ENCODE measurements around the gene SHPK. TPM values are rescaled to one million over a fixed set of nuclear protein-coding genes. Genes with fewer than 3 reads are reported as not detected.

Gene SHPK, protein sequence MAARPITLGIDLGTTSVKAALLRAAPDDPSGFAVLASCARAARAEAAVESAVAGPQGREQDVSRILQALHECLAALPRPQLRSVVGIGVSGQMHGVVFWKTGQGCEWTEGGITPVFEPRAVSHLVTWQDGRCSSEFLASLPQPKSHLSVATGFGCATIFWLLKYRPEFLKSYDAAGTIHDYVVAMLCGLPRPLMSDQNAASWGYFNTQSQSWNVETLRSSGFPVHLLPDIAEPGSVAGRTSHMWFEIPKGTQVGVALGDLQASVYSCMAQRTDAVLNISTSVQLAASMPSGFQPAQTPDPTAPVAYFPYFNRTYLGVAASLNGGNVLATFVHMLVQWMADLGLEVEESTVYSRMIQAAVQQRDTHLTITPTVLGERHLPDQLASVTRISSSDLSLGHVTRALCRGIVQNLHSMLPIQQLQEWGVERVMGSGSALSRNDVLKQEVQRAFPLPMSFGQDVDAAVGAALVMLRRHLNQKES
- total RNA-seq (2022; extraction: Qiagen RNA extraction; ENCODE audit: low read depth) = 12.0 to 16.6 TPM (median 15.1 TPM) in 5 replicates

DNA sequence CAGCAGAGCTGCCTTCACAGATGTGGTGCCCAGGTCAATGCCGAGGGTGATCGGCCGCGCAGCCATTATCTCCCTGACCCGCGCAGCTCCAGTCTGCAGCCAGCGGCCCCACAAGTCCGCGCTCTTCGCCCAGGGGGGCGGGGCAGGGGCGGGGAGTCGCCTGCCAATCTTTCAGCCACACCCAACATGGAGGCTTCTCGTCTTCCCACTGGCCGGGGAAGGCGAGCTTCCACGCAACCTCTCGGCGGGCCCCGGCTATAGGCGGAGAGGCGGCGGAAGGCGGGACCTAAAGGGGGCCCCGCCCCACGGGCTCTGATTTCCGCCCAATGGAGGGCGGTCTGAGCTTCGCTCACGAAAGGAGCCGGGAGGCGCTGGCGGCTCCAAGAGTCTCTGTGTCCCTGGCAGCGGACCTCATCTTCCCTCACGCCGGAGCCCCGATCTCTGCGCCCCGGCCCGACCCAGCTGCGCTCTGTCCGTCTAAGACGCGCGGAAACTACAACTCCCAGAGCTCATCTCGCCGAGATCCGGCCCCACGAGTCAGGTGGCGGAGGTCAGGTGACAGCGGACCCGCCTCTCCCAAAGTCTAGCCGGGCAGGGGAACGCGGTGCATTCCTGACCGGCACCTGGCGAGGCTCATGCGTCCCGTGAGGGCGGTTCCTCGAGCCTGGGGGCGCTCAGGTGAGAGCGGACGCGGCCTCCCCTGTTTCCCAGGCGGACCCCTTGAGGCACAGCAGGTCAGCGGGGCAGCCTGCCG, at the start of gene SHPK, which contains the start of gene CTNS:
Gene SHPK, minus strand, starts transcription at position 97 of the 754 bp plus-strand sequence. Its CDS starts 31 bp downstream, at position 66.
Gene CTNS, plus strand, starts transcription at position 607 of the 754 bp plus-strand sequence. CDS start 3,447 bp downstream, outside the sequence.

DNA sequence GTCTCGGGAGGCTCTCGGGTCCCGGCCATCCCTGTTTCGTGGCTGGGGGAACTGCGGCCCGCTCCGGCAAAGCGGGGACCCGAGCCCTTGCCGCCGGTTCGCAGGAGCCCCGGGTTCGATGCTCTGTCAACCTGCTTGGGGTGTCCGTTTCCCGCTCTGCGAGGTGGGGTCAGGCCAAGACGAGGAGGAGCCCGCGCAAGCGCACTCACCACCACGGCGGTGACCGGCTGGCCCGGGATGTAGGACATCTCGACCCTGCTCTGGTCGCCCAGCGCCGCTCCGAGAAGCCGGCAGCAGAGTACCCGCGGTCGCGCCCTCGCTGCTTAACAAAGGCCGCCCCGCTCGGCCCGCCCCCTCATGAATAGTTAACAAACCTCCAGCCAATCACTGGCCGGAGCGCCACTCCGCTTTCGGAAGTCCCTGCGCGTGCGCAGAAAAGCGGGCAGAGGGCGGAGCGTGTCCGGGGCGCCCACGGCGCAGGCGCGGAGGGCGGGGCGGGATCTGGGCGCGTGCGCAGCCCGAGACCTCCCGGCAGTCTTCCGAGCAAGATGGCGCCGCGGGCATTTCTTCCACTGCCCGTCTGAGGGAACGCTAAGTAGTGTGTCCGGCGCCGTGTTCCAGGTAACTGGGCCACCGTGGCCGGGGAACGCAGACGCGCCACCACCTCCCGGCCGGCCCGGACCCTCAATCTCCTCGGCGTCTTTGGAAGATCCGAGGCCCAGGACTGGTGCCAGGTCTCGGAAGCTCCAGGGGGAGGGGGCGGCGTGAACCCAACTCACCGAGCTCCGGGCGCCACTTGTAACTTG, 32.4 kb upstream of the SHPK start, which contains the start of the genes EMC6 and TAX1BP3:
Gene EMC6, plus strand, starts transcription at position 534 of the 806 bp plus-strand sequence. CDS start 335 bp downstream, outside the sequence.
Gene TAX1BP3, minus strand, starts transcription at position 300 of the 806 bp plus-strand sequence. Its CDS starts 52 bp downstream, at position 248.

Other genes starting within 250 kb of the SHPK start
- not detected in 5 replicates for gene OR3A2, start 249.9 kb downstream of the SHPK start, total RNA-seq (2022; extraction: Qiagen RNA extraction; ENCODE audit: low read depth)
- not detected in 5 replicates for gene OR1E1, start 237.8 kb downstream of the SHPK start, total RNA-seq (2022; extraction: Qiagen RNA extraction; ENCODE audit: low read depth)
- not detected in 5 replicates for gene OR3A3, start 224.9 kb downstream of the SHPK start, total RNA-seq (2022; extraction: Qiagen RNA extraction; ENCODE audit: low read depth)
- not detected in 5 replicates for gene OR1E2, start 202.4 kb downstream of the SHPK start, total RNA-seq (2022; extraction: Qiagen RNA extraction; ENCODE audit: low read depth)
- gene SPATA22, start 164.4 kb downstream of the SHPK start, total RNA-seq (2022; extraction: Qiagen RNA extraction; ENCODE audit: low read depth) = not detected in 5 replicates
- gene ASPA, start 160.3 kb downstream of the SHPK start, total RNA-seq (2022; extraction: Qiagen RNA extraction; ENCODE audit: low read depth) = not detected in 5 replicates
- 0.22 to 0.34 TPM (median 0.31 TPM) in 5 replicates for gene TRPV3, start 78.4 kb downstream of the SHPK start, total RNA-seq (2022; extraction: Qiagen RNA extraction; ENCODE audit: low read depth)
- 3.0 to 5.1 TPM (median 4.1 TPM) in 5 replicates for gene TRPV1, start 26.8 kb downstream of the SHPK start, total RNA-seq (2022; extraction: Qiagen RNA extraction; ENCODE audit: low read depth)
- 12.9 to 15.3 TPM (median 13.3 TPM) in 5 replicates for gene CTNS, start 510 bp upstream of the SHPK start, total RNA-seq (2022; extraction: Qiagen RNA extraction; ENCODE audit: low read depth)
- 272 to 346 TPM (median 308 TPM) in 5 replicates for gene TAX1BP3, start 32.3 kb upstream of the SHPK start, total RNA-seq (2022; extraction: Qiagen RNA extraction; ENCODE audit: low read depth)
- 113 to 164 TPM (median 164 TPM) in 5 replicates for gene EMC6, start 32.6 kb upstream of the SHPK start, total RNA-seq (2022; extraction: Qiagen RNA extraction; ENCODE audit: low read depth)
- gene P2RX5, start 59.9 kb upstream of the SHPK start, total RNA-seq (2022; extraction: Qiagen RNA extraction; ENCODE audit: low read depth) = 15.2 to 23.3 TPM (median 21.4 TPM) in 5 replicates
- 13.7 to 16.9 TPM (median 13.9 TPM) in 5 replicates for gene HASPIN, start 87.7 kb upstream of the SHPK start, total RNA-seq (2022; extraction: Qiagen RNA extraction; ENCODE audit: low read depth)
- gene ITGAE, start 164.9 kb upstream of the SHPK start, total RNA-seq (2022; extraction: Qiagen RNA extraction; ENCODE audit: low read depth) = 94.5 to 108 TPM (median 99.9 TPM) in 5 replicates
- gene NCBP3, start 210.0 kb upstream of the SHPK start, total RNA-seq (2022; extraction: Qiagen RNA extraction; ENCODE audit: low read depth) = 30.5 to 35.2 TPM (median 31.0 TPM) in 5 replicates